Measurements from ENCODE around the gene MICU2. TPM values are rescaled to one million over a fixed set of nuclear protein-coding genes. Genes with fewer than 3 reads are reported as not detected.

Gene MICU2, protein sequence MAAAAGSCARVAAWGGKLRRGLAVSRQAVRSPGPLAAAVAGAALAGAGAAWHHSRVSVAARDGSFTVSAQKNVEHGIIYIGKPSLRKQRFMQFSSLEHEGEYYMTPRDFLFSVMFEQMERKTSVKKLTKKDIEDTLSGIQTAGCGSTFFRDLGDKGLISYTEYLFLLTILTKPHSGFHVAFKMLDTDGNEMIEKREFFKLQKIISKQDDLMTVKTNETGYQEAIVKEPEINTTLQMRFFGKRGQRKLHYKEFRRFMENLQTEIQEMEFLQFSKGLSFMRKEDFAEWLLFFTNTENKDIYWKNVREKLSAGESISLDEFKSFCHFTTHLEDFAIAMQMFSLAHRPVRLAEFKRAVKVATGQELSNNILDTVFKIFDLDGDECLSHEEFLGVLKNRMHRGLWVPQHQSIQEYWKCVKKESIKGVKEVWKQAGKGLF
- polyA plus RNA-seq (2013, experiment 1 of 2) = 39.2 TPM
- 45.8 TPM for polyA plus RNA-seq (2013, experiment 2 of 2)

DNA sequence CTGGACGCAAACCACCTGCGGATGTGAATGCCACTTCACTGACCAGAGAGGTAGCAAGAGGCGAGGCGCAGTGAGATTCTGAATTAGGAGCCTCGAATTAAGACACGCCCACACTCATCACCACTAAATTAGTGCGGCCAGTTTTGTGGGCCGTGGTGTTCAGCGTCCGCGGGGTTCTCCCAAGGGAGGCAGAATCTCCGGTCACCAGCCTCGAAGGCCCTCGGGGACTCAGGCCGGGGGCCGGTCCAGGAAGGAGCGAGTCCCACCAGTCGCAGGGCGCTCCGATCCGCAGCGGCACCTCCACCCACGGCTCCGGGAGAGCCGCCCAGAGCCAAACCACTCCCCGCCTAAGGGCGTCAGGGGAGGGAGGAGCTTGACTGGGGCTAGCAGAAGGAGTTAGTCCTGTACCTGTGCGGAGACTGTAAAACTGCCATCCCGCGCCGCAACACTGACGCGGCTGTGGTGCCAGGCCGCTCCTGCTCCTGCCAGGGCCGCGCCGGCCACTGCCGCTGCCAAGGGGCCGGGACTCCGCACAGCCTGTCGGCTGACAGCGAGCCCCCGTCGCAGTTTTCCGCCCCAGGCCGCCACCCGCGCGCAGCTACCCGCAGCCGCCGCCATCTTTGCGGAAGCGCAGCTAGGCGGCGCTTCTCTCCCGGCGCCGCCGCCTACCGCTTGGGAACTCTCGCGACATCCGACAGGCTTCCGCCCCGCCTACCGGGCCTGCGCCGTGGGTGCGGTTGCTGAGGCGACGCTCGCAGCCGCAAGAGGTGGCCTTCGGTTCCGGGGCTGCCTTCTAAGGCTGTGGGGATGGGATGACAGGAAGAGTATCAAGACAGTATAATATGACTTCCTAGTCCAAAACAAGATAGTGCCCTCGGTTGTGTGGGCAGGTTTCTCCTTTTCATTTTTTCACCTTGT, at the start of gene MICU2:
Gene MICU2, minus strand, starts transcription at position 640 of the 918 bp plus-strand sequence. Its CDS starts 22 bp downstream, at position 618.
- Histone ChIP-seq H3K4me1 (ENCODE audit: insufficient read depth, low read length) (peaks cover 6% of the 10 kb centered on the region), H3K27ac (ENCODE audit: low read depth, low read length) (peak within 1 kb of the TSS; percentile 99), H3K4me3 (ENCODE audit: low read length) (peak within 1 kb of the TSS; percentile 85), H3K36me3 (ENCODE audit: insufficient read depth, low read length) (peaks cover 10% of the 10 kb centered on the region; the same call in 1 of the 2 replicates), H3K9ac (ENCODE audit: low read depth, low read length) (peak within 1 kb of the TSS; percentile 95), H3K27me3 (ENCODE audit: insufficient read depth, low read length) (peaks cover 24% of the 10 kb centered on the region), H3K9me3 (ENCODE audit: insufficient read depth, low read depth, low read length) (no peaks in the 10 kb centered on the region)
- under 1% methylated on average over 77 of the region's 77 CpGs for whole genome bisulfite sequencing

DNA sequence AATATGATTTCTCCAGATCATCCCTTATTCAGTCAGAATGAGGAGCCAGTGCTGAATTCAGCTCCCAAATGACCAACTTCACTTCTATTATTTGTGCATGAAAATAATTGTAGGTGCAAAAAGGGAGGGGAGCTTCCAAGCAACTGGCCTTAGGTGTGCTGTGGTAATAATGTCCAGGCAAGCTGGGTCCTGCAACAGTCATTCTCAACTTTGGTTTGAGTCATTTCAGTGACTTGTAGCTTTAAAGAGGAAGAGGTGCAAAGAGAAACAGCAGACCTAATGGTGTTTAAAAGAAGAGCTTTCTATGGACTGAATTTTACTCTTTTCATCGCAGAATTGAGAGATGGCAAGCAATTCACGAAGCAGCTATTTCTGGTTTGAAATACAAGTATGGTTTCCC, 37.7 kb upstream of the MICU2 start:
- no peak overlapping the region for H3K9ac ChIP-seq (ENCODE audit: low read depth, low read length)
- 100% methylated on average over 2 of the region's 2 CpGs for WGBS
- no peaks in the 10 kb centered on the region for H3K36me3 ChIP-seq (ENCODE audit: insufficient read depth, low read length)
- H3K4me3 ChIP-seq (ENCODE audit: low read length) = no peak overlapping the region
- no peaks in the 10 kb centered on the region for H3K27me3 ChIP-seq (ENCODE audit: insufficient read depth, low read length)
- no peak overlapping the region for H3K27ac ChIP-seq (ENCODE audit: low read depth, low read length)
- no peaks in the 10 kb centered on the region; the same call in 1 of the 2 replicates for H3K4me1 ChIP-seq (ENCODE audit: insufficient read depth, low read length)
- H3K9me3 ChIP-seq (ENCODE audit: insufficient read depth, low read depth, low read length) = no peaks in the 10 kb centered on the region

DNA sequence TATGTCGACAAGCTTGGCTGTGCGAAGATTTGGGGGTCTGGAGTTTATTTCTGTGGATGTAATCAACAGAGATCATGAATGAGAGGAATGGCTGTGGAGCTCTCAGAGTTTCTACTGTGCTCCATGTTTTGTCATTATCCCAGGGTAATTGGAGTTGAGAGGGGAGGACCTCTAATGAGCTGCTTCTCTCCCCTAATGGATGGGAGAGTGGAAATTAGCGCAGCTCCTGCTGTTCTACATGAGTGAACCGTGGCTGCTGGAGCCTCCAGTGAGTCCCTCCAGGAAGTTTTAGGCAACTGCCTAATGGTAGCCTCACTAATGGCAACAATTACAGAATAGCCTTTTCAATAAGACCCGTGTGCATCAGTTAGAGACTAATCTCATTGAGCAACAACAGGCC, 35.6 kb upstream of the MICU2 start:
- no peak overlapping the region for H3K4me3 ChIP-seq (ENCODE audit: low read length)

DNA sequence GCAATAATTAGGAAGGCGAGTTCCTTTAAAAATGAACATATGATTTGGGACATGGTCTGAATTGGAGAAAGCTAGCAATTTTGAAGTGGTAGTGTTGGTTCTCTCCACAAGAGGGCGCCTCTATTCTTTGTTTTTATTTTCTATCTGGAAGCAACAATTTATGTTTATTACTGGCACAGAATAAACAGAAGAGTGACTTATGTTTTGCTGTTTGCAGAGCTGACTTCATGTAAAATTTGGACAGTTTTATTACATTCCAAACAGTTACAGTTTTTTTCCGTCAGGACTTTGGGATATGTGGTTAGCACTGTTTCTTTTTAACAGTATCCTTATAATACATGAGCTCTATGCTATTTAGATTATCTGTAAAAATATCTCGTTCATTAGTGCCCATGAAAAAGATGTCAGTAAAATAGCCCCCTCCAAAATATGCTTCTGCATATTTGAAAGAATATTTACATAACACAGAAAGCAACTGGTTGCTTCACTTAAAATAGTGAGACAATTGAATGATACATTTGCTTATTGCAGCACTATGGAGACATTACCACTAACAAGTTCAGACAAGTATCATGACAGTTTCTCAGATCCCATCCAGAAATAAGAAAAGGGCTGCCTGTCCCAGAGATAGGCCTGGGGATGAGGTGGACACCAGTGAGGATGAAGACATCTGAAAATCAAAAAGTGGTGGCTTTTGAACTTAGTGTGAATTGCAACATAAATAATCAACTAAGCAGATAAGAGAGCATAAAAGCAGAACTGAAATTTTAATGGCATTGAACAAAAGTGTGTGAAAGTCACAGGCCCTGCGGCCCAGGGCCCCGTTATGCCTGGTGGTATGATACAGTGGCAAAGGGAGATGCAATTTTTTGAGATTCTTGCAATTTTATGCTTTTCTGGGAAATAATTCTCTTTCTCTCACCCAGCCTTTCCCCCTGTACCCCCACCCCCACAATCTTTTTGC, 34.6 kb upstream of the MICU2 start:
- H3K4me3 ChIP-seq (ENCODE audit: low read length) = no peak overlapping the region
- H3K36me3 ChIP-seq (ENCODE audit: insufficient read depth, low read length) = no peaks in the 10 kb centered on the region
- no peaks in the 10 kb centered on the region; the same call in 1 of the 2 replicates for H3K4me1 ChIP-seq (ENCODE audit: insufficient read depth, low read length)
- H3K27me3 ChIP-seq (ENCODE audit: insufficient read depth, low read length) = no peaks in the 10 kb centered on the region
- WGBS = 65% methylated on average over 3 of the region's 6 CpGs
- H3K27ac ChIP-seq (ENCODE audit: low read depth, low read length) = no peak overlapping the region
- H3K9ac ChIP-seq (ENCODE audit: low read depth, low read length) = no peak overlapping the region
- H3K9me3 ChIP-seq (ENCODE audit: insufficient read depth, low read depth, low read length) = no peaks in the 10 kb centered on the region

More for the DNA sequence above, 35.6 kb upstream of the MICU2 start:
- Histone ChIP-seq H3K9me3 (ENCODE audit: insufficient read depth, low read depth, low read length) (no peaks in the 10 kb centered on the region), H3K9ac (ENCODE audit: low read depth, low read length) (no peak overlapping the region), H3K4me1 (ENCODE audit: insufficient read depth, low read length) (no peaks in the 10 kb centered on the region; the same call in 1 of the 2 replicates), H3K36me3 (ENCODE audit: insufficient read depth, low read length) (no peaks in the 10 kb centered on the region), H3K27me3 (ENCODE audit: insufficient read depth, low read length) (no peaks in the 10 kb centered on the region), H3K27ac (ENCODE audit: low read depth, low read length) (no peak overlapping the region)
- WGBS = 87% methylated on average over 5 of the region's 5 CpGs

DNA sequence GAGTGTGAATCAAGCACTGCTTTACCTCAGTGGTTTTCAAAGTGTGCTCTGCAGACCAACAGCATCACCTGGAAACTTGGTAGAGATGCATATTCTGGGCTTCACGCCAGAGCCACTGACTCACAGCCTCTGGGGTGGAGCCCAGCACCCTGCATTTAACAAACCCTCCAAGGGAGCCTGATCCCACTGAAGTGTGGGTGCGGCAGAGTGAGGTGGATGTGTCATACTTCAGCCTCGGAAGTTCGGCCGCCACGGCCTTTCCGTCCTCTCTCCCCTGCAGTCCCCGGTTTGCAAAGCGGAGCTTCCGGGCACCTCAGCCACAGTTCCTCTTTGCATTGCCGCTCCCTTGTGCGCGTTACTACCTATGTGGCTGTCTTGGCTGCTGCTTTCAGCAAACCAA, 33.3 kb upstream of the MICU2 start:
- Histone ChIP-seq H3K4me3 (ENCODE audit: low read length) (no peak overlapping the region), H3K9ac (ENCODE audit: low read depth, low read length) (no peak overlapping the region), H3K36me3 (ENCODE audit: insufficient read depth, low read length) (no peaks in the 10 kb centered on the region), H3K27me3 (ENCODE audit: insufficient read depth, low read length) (no peaks in the 10 kb centered on the region), H3K4me1 (ENCODE audit: insufficient read depth, low read length) (no peaks in the 10 kb centered on the region; the same call in 1 of the 2 replicates), H3K9me3 (ENCODE audit: insufficient read depth, low read depth, low read length) (peaks cover 2% of the 10 kb centered on the region; the same call in 1 of the 2 replicates), H3K27ac (ENCODE audit: low read depth, low read length) (no peak overlapping the region)
- 89% methylated on average over 13 of the region's 13 CpGs for whole genome bisulfite sequencing

DNA sequence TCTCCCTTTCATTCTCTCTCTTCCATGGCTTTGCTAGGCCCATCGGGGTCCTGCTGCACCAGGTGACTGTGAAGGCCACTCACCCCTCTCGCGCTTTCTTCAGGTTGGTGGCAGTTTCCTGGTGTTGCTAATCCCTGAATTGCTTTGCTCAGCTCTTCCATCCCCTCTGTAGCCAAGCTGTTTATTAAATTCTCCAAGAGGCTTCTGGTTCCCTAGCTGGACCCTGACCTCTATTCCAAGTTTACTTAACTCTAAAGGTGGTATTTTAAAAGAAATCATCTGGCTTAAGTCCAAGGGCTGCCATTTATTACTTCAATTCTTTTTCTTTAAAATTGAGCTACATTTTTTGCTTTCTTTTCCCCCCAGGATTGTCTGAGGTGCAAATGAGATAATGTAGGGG, 32.7 kb upstream of the MICU2 start:
- no peak overlapping the region for H3K27ac ChIP-seq (ENCODE audit: low read depth, low read length)
- H3K4me1 ChIP-seq (ENCODE audit: insufficient read depth, low read length) = no peaks in the 10 kb centered on the region; the same call in 1 of the 2 replicates
- peaks cover 8% of the 10 kb centered on the region; the same call in 1 of the 2 replicates for H3K9me3 ChIP-seq (ENCODE audit: insufficient read depth, low read depth, low read length)
- H3K9ac ChIP-seq (ENCODE audit: low read depth, low read length) = no peak overlapping the region
- no peak overlapping the region for H3K4me3 ChIP-seq (ENCODE audit: low read length)
- H3K27me3 ChIP-seq (ENCODE audit: insufficient read depth, low read length) = no peaks in the 10 kb centered on the region
- 97% methylated on average over 3 of the region's 3 CpGs for WGBS
- no peaks in the 10 kb centered on the region for H3K36me3 ChIP-seq (ENCODE audit: insufficient read depth, low read length)

DNA sequence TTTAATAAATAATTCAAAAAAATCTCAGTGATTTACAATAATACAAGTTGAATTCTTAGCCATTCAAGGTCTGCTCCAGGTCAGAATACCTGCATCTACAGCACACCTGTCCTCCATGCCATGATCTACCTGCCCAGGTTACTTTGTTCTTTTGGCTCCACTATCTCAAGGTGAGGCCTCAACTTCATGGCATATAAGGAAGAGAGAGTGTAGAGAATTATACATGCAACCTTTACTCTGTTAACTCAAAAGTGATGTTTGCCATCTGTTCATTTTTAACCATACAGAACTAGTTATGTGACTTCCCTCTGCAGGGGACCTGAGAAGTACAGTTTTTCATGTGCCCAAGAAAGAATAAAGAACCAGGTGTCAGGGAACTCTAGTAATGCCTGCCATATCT, 28.2 kb upstream of the MICU2 start:
- H3K4me1 ChIP-seq (ENCODE audit: insufficient read depth, low read length) = no peaks in the 10 kb centered on the region
- no peak overlapping the region for H3K9ac ChIP-seq (ENCODE audit: low read depth, low read length)
- H3K27me3 ChIP-seq (ENCODE audit: insufficient read depth, low read length) = no peaks in the 10 kb centered on the region
- no peaks in the 10 kb centered on the region for H3K36me3 ChIP-seq (ENCODE audit: insufficient read depth, low read length)
- H3K9me3 ChIP-seq (ENCODE audit: insufficient read depth, low read depth, low read length) = peaks cover 19% of the 10 kb centered on the region; the same call in 1 of the 2 replicates
- H3K27ac ChIP-seq (ENCODE audit: low read depth, low read length) = no peak overlapping the region
- no peak overlapping the region for H3K4me3 ChIP-seq (ENCODE audit: low read length)

DNA sequence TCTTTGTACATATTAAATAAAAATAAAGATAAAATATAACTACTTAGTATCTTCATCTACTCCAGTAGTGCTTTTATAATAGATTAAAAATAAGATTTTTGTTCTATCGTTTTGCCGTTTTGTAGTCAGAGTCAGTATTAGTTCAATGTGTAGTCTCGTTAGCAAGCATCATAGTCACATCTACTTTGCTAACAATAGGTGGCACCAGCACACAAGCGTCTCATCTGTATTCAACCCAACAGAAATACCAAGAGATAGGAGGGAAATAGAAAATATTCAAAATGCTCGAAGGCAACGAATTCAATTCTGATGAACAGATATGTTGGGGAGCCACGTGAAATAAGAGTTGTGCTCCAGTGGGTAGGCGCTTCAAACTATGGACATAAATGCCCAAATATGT, 21.4 kb upstream of the MICU2 start:
- Histone ChIP-seq H3K36me3 (ENCODE audit: insufficient read depth, low read length) (no peaks in the 10 kb centered on the region), H3K27ac (ENCODE audit: low read depth, low read length) (no peak overlapping the region), H3K4me3 (ENCODE audit: low read length) (no peak overlapping the region), H3K9me3 (ENCODE audit: insufficient read depth, low read depth, low read length) (no peaks in the 10 kb centered on the region), H3K4me1 (ENCODE audit: insufficient read depth, low read length) (no peaks in the 10 kb centered on the region), H3K27me3 (ENCODE audit: insufficient read depth, low read length) (no peaks in the 10 kb centered on the region), H3K9ac (ENCODE audit: low read depth, low read length) (no peak overlapping the region)
- WGBS = 83% methylated on average over 5 of the region's 8 CpGs

DNA sequence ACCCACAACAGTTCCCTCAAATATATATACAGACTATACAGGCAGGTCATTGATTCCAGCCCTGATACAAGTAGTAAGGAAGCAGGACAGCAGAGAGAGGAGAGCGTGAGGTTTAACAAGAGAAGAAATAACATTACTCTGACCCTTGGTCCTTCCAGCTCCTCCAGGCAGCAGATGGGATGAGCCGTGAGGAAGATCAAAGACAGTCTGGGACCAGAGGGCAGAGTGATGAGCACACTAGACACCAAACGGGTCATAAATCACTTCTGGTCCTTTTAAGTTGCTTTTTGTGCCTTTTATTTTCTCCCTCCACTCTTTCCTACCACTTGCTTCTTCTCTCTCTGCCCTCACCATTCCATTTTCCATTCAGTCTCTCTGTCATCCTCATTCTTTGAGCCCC, 16.9 kb upstream of the MICU2 start:
- no peaks in the 10 kb centered on the region for H3K9me3 ChIP-seq (ENCODE audit: insufficient read depth, low read depth, low read length)
- no peaks in the 10 kb centered on the region for H3K36me3 ChIP-seq (ENCODE audit: insufficient read depth, low read length)
- H3K27ac ChIP-seq (ENCODE audit: low read depth, low read length) = no peak overlapping the region
- H3K4me1 ChIP-seq (ENCODE audit: insufficient read depth, low read length) = no peaks in the 10 kb centered on the region
- no peaks in the 10 kb centered on the region for H3K27me3 ChIP-seq (ENCODE audit: insufficient read depth, low read length)
- WGBS = 87% methylated on average over 3 of the region's 3 CpGs
- no peak overlapping the region for H3K9ac ChIP-seq (ENCODE audit: low read depth, low read length)
- H3K4me3 ChIP-seq (ENCODE audit: low read length) = no peak overlapping the region

DNA sequence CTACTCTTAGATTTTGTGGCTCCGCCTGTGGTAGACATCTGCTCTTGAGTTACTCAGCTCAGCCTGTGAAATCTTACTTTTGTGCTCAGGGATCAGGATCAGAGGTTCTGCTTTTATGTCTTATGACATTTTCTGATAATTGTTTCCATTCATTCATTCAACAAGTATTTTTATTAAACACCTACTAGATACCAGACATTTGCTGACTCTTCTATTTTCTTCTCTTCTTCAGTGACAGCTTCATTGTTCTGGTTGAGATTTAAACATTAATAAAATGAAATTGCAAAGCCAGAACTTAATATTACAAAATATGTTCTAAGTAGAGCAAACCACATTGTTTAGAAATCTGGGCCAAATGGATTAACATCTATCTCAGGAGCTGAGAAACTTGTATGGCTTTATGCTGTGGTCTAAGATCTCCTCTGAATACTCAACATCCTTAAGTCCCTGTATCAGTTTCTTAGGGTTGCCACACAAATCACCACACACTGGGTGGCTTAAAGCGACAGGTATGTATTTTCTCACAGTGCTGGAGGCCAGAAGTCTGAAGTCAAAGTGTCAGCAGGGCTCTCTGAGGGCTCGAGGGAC, 15.8 kb upstream of the MICU2 start:
- H3K4me3 ChIP-seq (ENCODE audit: low read length) = no peak overlapping the region
- H3K27ac ChIP-seq (ENCODE audit: low read depth, low read length) = no peak overlapping the region
- no peaks in the 10 kb centered on the region for H3K27me3 ChIP-seq (ENCODE audit: insufficient read depth, low read length)
- H3K9ac ChIP-seq (ENCODE audit: low read depth, low read length) = no peak overlapping the region
- no peaks in the 10 kb centered on the region for H3K4me1 ChIP-seq (ENCODE audit: insufficient read depth, low read length)
- WGBS = 84% methylated on average over 3 of the region's 3 CpGs
- no peaks in the 10 kb centered on the region for H3K9me3 ChIP-seq (ENCODE audit: insufficient read depth, low read depth, low read length)
- no peaks in the 10 kb centered on the region for H3K36me3 ChIP-seq (ENCODE audit: insufficient read depth, low read length)
